Measurements from ENCODE around the gene ARL13B. TPM values are rescaled to one million over a fixed set of nuclear protein-coding genes. Genes with fewer than 3 reads are reported as not detected.
"Not testable (repeated sequence)": the region's sequence is repeated elsewhere in the genome, so short reads cannot be mapped to it uniquely, and the experiment has no call there.

The ARL13B gene
- polyA plus RNA-seq, 1 donor, result 21.4 TPM

DNA sequence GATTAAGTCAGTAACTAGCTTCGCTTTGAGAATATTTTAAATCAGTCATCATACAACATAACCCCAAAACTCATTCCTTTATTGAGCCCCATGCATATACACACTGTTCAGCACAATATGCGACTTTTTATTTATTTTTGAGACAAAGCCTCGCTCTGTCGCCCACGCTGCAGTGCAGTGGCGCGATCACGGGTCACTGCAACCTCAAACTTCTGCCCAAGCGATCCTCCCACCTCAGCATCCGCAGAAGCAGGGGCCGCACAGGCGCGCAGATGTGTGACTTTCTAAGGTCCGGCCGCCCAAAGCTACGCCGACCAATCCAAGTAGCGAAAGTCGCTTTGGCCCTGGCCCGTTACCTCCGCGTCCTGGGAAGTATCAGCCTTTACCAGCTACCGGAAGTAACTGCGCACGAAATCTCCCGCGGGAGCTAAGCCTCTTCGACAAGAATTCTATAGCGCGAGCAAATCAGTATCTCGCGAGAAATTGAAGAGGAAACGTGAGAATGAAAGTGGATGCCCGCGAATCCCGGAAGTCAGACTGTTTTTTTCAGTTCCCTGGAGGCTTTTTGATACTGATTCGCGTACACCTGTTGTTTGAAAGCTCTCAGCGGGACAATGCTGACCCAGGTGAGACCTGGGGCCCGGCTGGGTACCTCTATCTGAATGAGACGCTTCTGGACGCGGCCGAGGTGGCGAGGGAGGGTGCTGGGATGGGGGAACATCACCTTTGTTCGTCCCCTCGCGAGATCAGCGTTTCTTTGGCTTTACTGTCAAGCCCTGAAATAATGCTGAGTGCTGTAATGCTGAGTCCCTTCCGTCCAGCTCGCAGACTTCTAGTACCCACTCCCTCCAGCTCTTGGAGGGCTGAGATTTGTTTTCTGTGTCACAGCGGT lies 82.8 kb downstream of the ARL13B start, which contains the start of the genes DHFR2 and NSUN3:
DHFR2 (minus strand) TSS at position 404 of the 892 bp plus-strand sequence. CDS start 1,405 bp downstream, outside the sequence.
NSUN3 (plus strand) TSS at position 549 of the 892 bp plus-strand sequence; CDS start at position 615, 66 bp downstream.
- peak; percentile 96 for DNase-seq

DNA sequence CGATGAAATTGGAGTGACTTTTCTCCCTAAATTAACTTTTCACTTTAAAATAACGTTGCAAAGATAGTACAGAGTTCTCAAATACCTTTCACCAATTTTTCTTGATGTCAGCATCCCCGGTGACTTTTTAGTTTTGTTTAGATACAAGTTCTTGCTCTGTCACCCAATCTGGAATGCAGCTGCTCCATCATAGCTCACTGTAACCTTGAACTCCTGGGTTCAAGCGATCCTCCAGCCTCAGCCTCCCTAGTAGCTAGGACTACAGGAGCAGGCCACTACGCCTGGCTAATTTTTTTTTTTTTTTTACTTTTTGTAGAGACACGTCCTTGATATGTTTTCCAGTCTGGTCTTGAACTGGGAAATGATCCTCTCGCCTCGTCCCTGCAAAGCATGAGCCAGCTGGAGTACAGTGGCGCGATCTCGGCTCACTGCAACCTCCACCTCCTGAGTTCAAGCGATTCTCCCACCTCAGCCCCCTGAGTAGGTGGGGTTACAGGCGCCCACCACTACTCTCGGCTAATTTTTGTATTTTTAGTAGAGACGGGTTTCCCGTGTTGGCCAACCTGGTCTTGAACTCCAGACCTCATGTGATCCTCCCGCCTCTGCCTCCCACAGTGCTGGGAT lies 83.7 kb downstream of the ARL13B start:
- DNase-seq, result no peak

GRCh38 chr3:94064243-94064860 lies 84.4 kb downstream of the ARL13B start:
- no peak for DNase-seq

DNA sequence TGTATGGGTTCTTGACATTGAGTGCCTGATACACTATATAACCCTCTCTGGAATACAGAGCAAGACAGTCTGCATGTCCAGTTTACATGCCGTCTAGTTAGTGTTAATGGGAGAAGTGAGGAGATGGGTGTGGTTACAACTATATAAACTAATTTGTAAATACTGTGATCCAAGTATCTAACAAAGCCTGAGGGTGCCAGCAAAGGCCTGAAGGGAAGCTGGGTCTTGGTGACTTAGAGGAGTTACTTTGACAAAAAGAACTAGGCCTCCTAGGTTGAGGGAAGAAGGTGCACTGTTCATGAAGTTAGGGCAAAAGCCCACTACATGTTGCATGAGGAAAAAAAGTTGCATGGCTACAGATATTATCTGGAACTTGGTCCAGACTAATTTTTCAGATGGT lies 85.2 kb downstream of the ARL13B start:
- DNase-seq, result no peak

DNA sequence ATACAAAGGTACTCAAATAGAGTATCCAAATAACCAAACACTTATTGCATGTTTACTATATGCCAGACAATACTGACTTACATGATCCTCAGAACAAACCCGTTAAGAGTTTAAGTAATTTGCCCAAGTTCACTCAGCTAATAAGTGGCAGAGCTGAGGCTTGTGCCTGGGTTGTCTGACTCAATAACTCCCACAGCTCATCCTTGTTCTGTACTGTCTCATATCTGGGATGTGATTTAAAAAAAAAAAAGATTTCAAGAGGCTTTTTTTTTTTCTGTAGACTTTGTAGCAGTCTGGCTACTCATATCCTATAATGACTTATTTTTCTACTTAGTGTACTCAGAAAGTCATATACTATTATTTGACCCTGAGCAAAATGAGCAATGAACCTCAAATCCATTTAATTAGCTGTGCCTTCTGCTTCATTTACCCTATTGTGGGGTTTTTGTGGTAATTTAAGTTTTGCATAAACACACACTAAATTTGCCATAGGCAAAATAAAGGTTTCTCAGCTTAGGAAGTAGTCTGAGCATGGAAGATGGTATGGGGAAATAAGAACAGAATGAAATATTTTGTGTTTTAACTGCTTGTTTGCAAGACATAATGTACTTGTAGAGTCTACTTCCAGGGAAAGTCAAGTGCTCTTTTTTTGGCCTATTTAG lies 86.0 kb downstream of the ARL13B start:
- no peak for DNase-seq

DNA sequence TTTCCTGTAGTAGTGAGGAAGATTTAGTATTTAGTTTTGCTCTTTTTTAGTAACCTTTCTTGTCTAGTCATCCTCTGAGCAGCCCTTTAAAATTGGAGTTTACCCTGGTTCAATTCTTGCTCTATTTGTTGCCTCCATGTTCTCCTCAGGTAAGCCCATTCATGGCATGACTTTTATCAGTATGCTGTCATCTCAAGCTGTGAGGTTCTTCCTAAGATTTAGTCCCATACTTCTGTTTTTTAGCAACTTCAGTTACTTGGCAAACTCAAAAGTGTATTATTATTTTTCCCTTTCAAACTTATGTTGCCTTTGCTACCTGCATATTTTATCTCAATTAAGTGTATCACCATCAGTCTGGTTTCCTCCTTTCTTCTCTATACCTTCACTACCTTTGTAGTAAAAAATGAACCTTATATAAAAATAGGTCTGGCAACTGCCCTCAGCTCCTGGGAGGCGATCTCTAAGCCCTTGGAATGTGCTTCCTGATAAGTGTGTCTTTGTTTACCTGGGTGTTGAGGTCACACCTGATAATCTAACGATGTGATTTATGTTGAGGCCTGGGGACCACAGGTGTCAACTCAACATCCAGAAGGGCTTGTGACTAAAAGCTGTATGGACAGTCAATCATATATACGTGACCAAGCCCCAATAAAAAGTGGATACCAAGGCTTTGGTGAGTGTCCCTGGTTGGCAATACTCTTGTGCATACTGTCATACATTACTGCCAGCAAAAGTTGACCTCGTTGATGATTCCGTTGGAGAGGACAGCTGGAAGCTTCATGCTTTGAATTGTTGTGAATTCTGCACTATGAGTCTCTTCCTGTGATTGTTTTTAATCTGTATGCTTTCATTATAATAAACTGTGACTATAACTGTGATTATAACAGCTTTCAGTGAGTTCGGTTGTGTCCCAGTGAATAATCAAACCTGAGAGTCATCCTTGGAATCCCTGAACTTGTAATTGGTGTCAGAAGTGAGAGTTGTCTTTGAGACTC lies 86.8 kb downstream of the ARL13B start:
- DNase-seq, result no peak

DNA sequence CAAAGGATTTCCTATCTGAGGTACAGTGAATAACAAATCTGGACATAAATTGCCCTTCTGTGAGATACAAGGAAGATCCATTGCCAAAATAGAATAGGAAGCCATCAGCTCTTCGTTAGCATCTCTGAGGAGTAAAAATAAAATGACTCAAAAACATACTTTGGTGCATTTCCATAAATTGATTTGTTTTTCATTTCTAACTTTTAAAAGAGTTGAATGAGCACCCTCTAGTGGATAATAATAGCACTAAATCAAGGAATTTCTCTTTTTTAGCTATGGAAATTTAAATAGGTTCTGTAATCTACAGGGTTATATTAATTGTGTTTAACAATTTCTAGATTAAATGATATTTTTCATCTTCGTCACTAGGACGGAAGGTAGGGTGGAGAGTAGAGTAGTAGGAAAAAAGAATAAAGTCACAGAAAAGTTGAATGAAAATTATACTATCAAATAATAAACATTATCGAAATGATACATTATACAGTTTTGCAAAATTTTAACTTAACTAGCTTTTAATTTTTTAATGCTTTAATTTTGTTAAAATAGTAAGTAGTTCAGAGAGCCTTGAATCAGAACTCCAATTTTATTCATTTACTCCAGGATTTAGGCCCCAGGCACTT lies 89.3 kb downstream of the ARL13B start:
- no peak for DNase-seq

DNA sequence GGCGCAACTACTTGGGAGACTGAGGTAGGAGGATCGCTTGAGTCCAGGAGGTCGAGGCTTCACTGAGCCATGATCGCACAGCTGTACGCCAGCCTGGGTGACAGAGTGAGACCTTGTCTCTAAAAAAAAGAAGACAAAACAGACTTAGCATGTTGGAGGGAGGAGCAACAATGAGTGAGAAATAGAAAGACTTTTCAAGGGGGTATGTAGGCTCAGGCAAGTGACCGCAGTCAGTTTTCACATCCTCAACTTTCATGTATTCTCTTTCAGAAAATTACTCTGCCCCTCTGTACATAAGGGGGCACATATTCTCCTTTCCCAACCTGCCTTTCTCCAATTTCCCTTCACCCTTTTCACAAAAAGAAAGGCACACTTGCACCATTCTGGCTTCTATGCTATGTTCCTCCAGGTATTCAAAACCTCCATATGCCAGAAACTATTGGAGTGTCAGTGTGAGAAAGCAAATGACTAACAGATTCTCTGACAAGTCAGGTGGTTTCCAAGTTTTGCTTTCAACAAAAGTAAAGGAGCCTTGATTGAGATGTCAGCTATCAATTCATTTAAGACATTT lies 90.5 kb downstream of the ARL13B start:
- DNase-seq, result no peak

- DNase-seq, result no peak
Observed at GRCh38 chr3:94071713-94072284, 91.8 kb downstream of the ARL13B start.

DNA sequence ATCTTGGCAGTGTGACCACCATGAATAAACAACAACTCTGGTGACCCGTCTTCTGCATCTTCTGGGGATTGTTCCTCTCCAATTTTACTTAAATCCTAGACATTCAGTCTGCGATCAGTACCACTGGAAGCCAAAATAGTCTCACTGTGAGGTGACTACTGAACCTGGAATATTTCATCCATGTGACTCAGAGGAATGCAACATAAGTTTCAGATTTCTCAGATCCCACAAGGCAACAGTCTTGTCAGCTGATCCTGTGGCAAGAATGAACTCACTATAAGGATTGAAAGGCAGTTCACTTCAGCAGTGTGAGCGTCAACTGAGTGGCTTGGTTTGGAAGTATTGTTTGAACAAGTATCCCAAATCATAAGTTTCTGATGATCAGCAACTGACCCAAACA lies 96.1 kb downstream of the ARL13B start:
- DNase-seq, result no peak

GRCh38 chr3:94080552-94080951 lies 100.6 kb downstream of the ARL13B start:
- not testable (repeated sequence) for DNase-seq

- DNase-seq, result no peak
Observed at GRCh38 chr3:94081884-94082283, 101.9 kb downstream of the ARL13B start.

DNA sequence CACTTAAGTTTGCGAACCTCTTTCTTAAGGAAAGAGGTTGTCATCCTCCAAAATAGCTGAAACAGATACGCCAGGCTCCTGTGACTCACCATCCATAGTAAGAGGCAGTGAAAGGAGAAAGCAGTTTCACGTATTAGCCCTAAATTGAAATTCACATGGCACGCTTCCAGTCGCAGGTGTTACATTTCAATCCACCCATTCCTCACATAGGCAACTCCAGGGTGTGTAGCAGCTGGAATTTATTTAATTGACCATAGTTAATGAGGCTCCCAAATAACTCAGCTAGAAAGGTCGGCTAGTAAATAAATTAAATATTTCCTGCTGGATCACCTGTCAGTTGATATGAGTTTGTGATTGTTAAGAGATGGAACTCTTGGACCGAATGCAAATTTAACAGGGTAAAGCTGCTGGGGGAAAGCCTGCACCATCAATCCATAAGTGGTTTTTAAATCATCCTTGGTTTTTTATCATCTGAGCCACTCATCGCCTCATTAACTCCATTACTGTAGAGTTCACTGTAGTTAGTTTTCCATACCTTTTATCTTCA lies 102.5 kb downstream of the ARL13B start:
- no peak for DNase-seq

GRCh38 chr3:94083261-94083660 lies 103.3 kb downstream of the ARL13B start:
- DNase-seq, result no peak

- DNase-seq, result no peak
Observed at GRCh38 chr3:94089126-94089525, 109.2 kb downstream of the ARL13B start.

DNA sequence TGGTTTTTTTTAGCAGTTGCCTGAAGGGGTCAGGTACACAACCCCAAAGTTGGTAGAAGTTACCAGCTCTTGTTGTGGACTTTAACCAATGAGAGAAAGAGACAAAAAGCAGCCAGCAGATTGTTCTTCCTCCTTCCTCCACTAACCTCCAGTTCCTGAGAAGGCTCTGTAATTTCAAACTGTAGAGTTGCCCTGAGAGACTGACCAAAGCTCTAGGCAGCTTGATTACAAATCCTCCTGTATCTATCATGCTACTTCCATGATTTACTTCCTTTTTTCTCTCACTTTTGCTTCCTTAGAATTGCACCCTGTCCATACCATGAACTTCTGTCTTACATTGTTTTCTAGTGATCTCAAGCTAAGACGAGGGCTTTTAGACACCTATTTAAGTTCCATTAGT lies 112.1 kb downstream of the ARL13B start:
- DNase-seq, result no peak

DNA sequence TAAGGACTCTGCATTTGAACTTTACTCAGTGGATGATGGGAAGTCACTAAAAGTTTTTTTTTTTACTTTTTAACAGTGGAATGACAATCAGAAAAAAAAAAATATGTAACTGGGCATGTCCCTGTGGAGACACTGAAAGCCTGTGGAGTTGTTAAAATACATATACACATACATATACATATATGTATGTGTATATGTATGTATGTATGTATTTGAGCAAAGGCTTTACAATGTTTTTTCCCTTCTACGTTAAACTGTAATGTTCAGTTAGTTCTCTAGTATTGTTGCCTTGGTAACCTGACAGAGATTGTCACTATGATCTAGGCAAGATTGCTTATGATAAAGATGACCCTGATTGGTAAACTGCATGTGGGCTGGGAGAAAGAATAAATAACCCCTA lies 113.2 kb downstream of the ARL13B start:
- DNase-seq, result no peak

- no peak for DNase-seq
Observed at GRCh38 chr3:94095111-94095510, 115.2 kb downstream of the ARL13B start.

DNA sequence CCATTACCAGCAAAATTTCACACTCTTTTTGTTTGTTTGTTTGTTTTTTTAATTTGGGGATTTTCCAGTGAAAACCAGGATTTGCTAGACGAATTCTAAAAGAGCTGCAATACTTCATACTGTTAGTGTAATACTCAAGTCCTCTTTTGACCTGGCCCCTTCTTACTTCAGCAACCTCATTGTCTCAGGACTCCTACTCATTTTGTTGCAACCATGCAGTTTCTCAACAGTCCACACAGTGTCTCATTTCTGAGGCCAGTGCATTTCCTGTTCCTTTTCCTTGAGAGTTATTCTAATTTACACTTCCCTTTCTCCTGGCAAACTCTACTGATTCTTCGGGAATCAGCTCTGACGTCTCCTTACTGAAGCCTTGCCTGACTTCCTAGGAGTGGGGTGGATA lies 118.5 kb downstream of the ARL13B start:
- DNase-seq, result no peak

GRCh38 chr3:94099311-94099710 lies 119.4 kb downstream of the ARL13B start:
- DNase-seq, result no peak

Data from left kidney (tissue), 2 donors.